GM18867 (cell line): Measurements from ENCODE around the gene PCDHGB3.
"Not testable (repeated sequence)": the region's sequence is repeated elsewhere in the genome, so short reads cannot be mapped to it uniquely, and the experiment has no call there.

Source experiments
- ATAC-seq: cut with Tn5 transposase; IDR thresholded peaks from one replicate; pipeline ENCODE4 v1.9.1; 2021; ENCODE audit warnings: mild to moderate bottlenecking, moderate library complexity; ENCODE audit not compliant: unreplicated experiment

PCDHGB3 gene

GRCh38 chr5:141369994-141370848 is at the start of gene PCDHGB3:
PCDHGB3 (plus strand) TSS chr5:141370242; CDS start chr5:141370395, 153 bp downstream.
- ATAC-seq, result peak; percentile 95

- no peak for ATAC-seq
Measured at GRCh38 chr5:141322261-141322660, 47.8 kb upstream of the PCDHGB3 start.

GRCh38 chr5:141326088-141326854 is 43.8 kb upstream of the PCDHGB3 start:
- ATAC-seq, result peak; percentile 84

- ATAC-seq, result no peak
Measured at GRCh38 chr5:141328231-141328630, 41.8 kb upstream of the PCDHGB3 start.

GRCh38 chr5:141330299-141331080 is 39.6 kb upstream of the PCDHGB3 start, which contains the start of gene PCDHGA1:
PCDHGA1 (plus strand) TSS chr5:141330514.
- peak; percentile 42 for ATAC-seq

GRCh38 chr5:141332571-141332970 is 37.5 kb upstream of the PCDHGB3 start:
- ATAC-seq, result not testable (repeated sequence)

- no peak for ATAC-seq
Measured at GRCh38 chr5:141338538-141339306, 31.3 kb upstream of the PCDHGB3 start, which contains the start of gene PCDHGA2. PCDHGA2 (plus strand) TSS chr5:141338760.

- not testable (repeated sequence) for ATAC-seq
Measured at GRCh38 chr5:141340781-141341354, 29.2 kb upstream of the PCDHGB3 start.

- no peak for ATAC-seq
Measured at GRCh38 chr5:141342773-141343172, 27.3 kb upstream of the PCDHGB3 start.

- no peak for ATAC-seq
Measured at GRCh38 chr5:141343242-141343952, 26.6 kb upstream of the PCDHGB3 start, which contains the start of gene PCDHGA3. PCDHGA3 (plus strand) TSS chr5:141343829; CDS start chr5:141344034, 205 bp downstream.

GRCh38 chr5:141343953-141344463 is 26.0 kb upstream of the PCDHGB3 start:
- ATAC-seq, result no peak

GRCh38 chr5:141345327-141345726 is 24.7 kb upstream of the PCDHGB3 start:
- no peak for ATAC-seq

GRCh38 chr5:141346017-141346416 is 24.0 kb upstream of the PCDHGB3 start:
- ATAC-seq, result not testable (repeated sequence)

- peak; percentile 96 for ATAC-seq
Measured at GRCh38 chr5:141349917-141350619, 20.0 kb upstream of the PCDHGB3 start, which contains the start of gene PCDHGB1. PCDHGB1 (plus strand) TSS chr5:141350099; CDS start chr5:141350261, 162 bp downstream.

GRCh38 chr5:141351591-141351990 is 18.5 kb upstream of the PCDHGB3 start:
- no peak for ATAC-seq

- no peak for ATAC-seq
Measured at GRCh38 chr5:141354900-141355469, 15.1 kb upstream of the PCDHGB3 start, which contains the start of gene PCDHGA4. PCDHGA4 (plus strand) TSS chr5:141355021; CDS start chr5:141355108, 87 bp downstream.

- ATAC-seq, result no peak
Measured at GRCh38 chr5:141355641-141356040, 14.4 kb upstream of the PCDHGB3 start.

- ATAC-seq, result no peak
Measured at GRCh38 chr5:141356133-141356532, 13.9 kb upstream of the PCDHGB3 start.
